Chondrocyte (in vitro differentiated cells): ENCODE data around the gene AGO4. TPM values are rescaled to one million over a fixed set of nuclear protein-coding genes. Genes with fewer than 3 reads are reported as not detected.
A peak's percentile ranks its signal among the peaks of the same experiment; 100 is the strongest.

Source experiments
- DNase-seq: peaks from one replicate; pipeline ENCODE4 v3.0.0; 2021; ENCODE audit warnings: mixed read lengths, low spot score
- H3K27ac Mint-ChIP-seq: one replicate; pipeline ENCODE4 v1.8.0; 2021; ENCODE audit warnings: mild to moderate bottlenecking, moderate library complexity, mixed read lengths; ENCODE audit not compliant: unreplicated experiment
- H3K27me3 Mint-ChIP-seq: 2 replicates; pipeline ENCODE4 v1.8.0; 2021; ENCODE audit warnings: low read depth, mixed read lengths
- H3K36me3 Mint-ChIP-seq: 2 replicates; pipeline ENCODE4 v1.8.0; 2021; ENCODE audit warnings: low read depth, mixed read lengths
- H3K4me1 Mint-ChIP-seq: 2 replicates; pipeline ENCODE4 v1.8.0; 2021; ENCODE audit warnings: low read depth, mild to moderate bottlenecking, mixed read lengths
- H3K4me3 Mint-ChIP-seq: one replicate; pipeline ENCODE4 v1.8.0; 2021; ENCODE audit warnings: mild to moderate bottlenecking, moderate library complexity, mixed read lengths; ENCODE audit not compliant: unreplicated experiment
- H3K9me3 Mint-ChIP-seq: 2 replicates; pipeline ENCODE4 v1.8.0; 2021; ENCODE audit warnings: low read depth, mixed read lengths
- CTCF ChIP-seq: fragments of 200-600 bp; sonication (generic); IDR thresholded peaks from 2 replicates; pipeline ENCODE4 v1.5.0; 2021; ENCODE audit warnings: antibody characterized with exemption, mild to moderate bottlenecking, moderate library complexity
- total RNA-seq: library from RNA; stranded (reverse); gene quantifications from 3 replicates; pipeline ENCODE4 v1.2.1, GENCODE V29; 2021

Gene AGO4
- total RNA-seq, 1 donor from 2014 or later = 11.8 TPM

GRCh38 chr1:35850716-35851115 is 42.9 kb downstream of the AGO4 start:
- DNase-seq = no peak
- Mint-ChIP-seq H3K27me3 (no peaks in the 10 kb centered on the region), H3K4me3 (no peak overlapping the region), H3K27ac (peak overlapping the region; percentile 81), H3K4me1 (peaks cover 36% of the 10 kb centered on the region), H3K36me3 (peaks cover 24% of the 10 kb centered on the region), H3K9me3 (no peaks in the 10 kb centered on the region)
- TF ChIP-seq CTCF = no peak

- no peaks in the 10 kb centered on the region for H3K27me3 Mint-ChIP-seq
- no peak for DNase-seq
- peak overlapping the region; percentile 74 for H3K27ac Mint-ChIP-seq
- TF ChIP-seq CTCF = no peak
- no peaks in the 10 kb centered on the region for H3K9me3 Mint-ChIP-seq
- H3K4me3 Mint-ChIP-seq = no peak overlapping the region
- peaks cover 32% of the 10 kb centered on the region for H3K4me1 Mint-ChIP-seq
- peaks cover 24% of the 10 kb centered on the region for H3K36me3 Mint-ChIP-seq
Measured at GRCh38 chr1:35851132-35851869, 43.5 kb downstream of the AGO4 start.

GRCh38 chr1:35852241-35852640 is 44.4 kb downstream of the AGO4 start:
- Mint-ChIP-seq H3K36me3 (peaks cover 24% of the 10 kb centered on the region), H3K27ac (no peak overlapping the region), H3K9me3 (no peaks in the 10 kb centered on the region), H3K4me3 (no peak overlapping the region), H3K4me1 (peaks cover 32% of the 10 kb centered on the region), H3K27me3 (no peaks in the 10 kb centered on the region)
- no peak for TF ChIP-seq CTCF
- DNase-seq = no peak

GRCh38 chr1:35854989-35855700 is 47.3 kb downstream of the AGO4 start:
- H3K4me1 Mint-ChIP-seq = peaks cover 23% of the 10 kb centered on the region
- DNase-seq = no peak
- H3K27ac Mint-ChIP-seq = no peak overlapping the region
- H3K36me3 Mint-ChIP-seq = peaks cover 22% of the 10 kb centered on the region
- no peak overlapping the region for H3K4me3 Mint-ChIP-seq
- H3K27me3 Mint-ChIP-seq = no peaks in the 10 kb centered on the region
- TF ChIP-seq CTCF = no peak
- no peaks in the 10 kb centered on the region for H3K9me3 Mint-ChIP-seq

GRCh38 chr1:35856964-35857363 is 49.1 kb downstream of the AGO4 start:
- Mint-ChIP-seq H3K36me3 (peaks cover 13% of the 10 kb centered on the region), H3K27ac (no peak overlapping the region)

More at GRCh38 chr1:35856964-35857363, 49.1 kb downstream of the AGO4 start:
- H3K9me3 Mint-ChIP-seq = no peaks in the 10 kb centered on the region
- no peak for TF ChIP-seq CTCF
- H3K27me3 Mint-ChIP-seq = no peaks in the 10 kb centered on the region
- peaks cover 5% of the 10 kb centered on the region for H3K4me1 Mint-ChIP-seq
- DNase-seq = no peak
- no peak overlapping the region for H3K4me3 Mint-ChIP-seq
